Activated CD4-positive, alpha-beta T cell treated with anti-CD3 and anti-CD28 coated beads, Interleukin-2, Interleukin-4, amounts not matched to agents 100 ng/mL and 50 ng/mL, durations not matched to agents 16 hours and 8 hours (primary cell): ENCODE data around the gene SLC6A11.

Experiments used
- DNase-seq: peaks from one replicate; pipeline ENCODE4 v3.0.0-alpha.2; 2020; ENCODE audit warnings: low spot score

The SLC6A11 gene

DNA sequence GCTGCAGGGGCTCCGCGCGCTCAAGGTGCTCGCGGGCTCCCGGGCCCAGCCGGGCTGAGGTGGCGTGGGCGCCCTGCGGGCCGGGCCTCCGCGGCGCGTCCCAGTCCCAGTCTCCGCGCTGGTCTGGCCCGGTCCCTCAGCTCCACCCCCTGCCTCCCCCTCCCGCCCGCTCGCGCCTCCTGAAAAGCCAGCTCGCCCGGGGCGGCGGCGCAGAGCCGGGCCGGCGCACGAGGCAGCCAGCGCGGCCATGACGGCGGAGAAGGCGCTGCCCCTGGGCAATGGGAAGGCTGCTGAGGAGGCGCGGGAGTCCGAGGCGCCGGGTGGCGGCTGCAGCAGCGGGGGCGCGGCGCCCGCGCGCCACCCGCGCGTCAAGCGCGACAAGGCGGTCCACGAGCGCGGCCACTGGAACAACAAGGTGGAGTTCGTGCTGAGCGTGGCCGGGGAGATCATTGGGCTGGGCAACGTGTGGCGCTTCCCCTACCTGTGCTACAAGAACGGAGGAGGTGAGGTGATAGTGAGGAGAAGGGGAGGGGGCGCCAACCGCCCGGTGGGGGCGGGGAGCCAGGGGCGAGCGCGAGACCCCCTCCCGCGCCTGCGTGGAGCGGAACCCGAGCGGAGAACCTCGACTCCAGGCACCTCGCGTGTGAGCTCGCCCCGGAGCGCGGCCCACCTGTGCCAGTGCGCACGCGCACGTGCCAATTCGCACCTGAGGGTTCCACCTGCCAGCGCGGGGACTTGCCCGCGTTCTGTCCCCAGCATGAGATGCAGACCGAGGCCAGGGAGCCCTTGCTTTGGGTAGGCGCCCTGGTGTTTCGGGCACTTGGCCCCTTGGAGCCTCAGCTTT is at the start of gene SLC6A11:
TSS of gene SLC6A11 (plus strand) at position 210 of the 844 bp plus-strand sequence. CDS start at position 248, 38 bp downstream.
- no peak for DNase-seq

DNA sequence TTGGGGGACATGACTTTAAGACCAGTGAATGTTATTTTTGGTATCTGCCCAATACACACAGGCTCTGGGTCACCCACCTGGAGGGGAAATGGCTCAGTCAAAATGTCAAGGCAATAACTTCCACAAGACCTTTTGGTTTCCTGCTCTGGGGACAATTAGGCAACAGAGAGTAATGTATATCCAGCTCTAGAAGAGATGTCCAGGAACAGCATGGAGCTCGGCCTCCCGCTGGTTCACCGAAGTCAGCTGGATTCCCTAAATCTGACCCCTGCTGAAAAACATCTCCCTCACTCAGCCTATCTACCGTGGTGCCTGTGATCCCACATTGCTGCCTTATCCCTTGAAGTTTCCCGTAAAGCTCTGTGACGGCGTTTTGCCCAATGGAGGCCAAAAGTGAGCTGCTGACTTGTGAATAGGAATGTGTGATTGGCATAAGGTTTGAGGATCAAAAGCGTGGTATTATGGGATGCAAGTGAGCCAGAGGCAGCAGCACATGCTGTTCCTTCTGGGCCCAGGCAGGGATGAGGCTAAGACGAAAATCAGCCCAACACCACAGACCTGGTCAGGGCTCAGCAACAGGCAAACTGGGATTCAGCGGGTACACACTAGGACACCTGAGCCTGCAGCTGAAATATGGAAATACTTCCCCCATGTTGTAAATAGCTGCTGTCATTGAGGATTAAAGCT is 47.2 kb upstream of the SLC6A11 start:
- no peak for DNase-seq

DNA sequence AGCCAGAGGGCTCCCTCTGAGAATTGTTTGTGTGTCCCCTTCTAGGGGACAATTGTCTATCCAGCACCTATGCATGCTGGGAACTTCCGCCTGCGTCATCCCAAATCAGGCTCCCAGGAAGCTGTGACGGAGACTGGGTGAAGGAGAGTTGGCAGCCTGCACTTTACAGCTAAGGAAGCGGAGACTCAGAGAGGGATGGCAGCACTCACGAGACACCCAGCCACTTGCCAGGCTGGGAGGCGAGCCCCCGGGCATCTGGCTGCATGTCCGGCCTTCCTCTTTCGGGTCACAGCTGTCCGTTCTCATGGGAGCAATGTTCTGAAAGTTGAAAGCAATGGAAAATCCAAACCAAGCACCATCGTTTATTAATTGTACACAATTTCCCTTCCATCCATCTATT is 45.5 kb upstream of the SLC6A11 start:
- no peak for DNase-seq

DNA sequence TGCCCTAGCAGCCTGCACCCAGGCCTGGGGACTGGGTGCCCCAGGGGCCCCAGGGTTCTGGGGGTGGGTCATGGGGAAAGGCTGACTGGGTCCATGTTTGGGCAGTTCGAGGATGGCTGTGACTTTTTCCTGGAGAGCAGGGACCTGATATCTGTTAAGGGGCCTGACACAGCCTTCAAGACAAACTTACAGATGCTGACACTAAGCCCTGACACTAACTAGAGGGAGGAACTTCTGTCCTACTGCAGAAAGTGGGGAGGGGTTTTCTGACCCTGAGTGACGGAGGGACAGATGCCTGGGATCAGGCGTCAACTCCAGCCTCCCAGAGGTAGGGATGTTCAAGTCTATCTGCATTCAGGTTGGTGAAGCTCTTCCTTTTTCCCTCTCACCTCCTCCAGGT is 45.0 kb upstream of the SLC6A11 start:
- no peak for DNase-seq

DNA sequence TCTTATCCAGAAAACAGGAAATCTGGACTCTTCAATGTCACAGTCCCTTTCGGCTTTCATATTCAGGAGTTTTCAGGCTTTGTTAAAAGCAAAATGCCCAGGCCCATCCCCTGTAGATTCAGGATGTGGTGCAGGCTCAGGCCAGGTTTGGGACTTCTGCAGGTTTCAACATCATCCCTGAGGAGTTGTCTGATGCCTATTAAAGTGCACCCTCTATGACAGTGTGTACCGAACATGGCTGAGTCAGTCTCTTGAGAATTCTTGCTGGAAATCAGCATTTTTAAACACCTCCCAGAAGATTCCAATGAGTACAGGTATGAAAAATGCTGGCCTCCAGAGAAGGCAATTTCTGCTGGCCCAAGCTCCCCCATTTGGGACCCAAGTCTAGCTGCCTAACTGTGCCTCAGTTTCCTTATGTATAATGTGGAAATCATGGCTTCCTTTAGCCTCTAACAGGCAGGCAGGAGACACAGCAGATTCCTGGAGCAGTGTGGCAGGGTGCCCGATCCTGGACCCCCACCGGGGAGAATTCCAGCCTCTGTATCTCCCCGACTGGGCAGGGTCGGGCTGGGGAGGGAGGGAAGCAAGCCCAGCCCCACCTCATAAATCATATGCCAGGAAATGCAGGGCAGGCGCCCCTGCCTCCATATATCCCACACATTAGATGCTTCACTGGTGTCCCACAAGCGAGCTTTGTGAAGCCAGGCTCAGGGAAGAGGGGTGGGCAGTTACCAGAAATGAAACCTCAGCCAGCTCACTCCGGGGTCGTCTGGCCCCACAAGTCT is 44.4 kb upstream of the SLC6A11 start:
- no peak for DNase-seq

- no peak for DNase-seq
These were observed 43.5 kb upstream of the SLC6A11 start for GRCh38 chr3:10772271-10773161.

DNA sequence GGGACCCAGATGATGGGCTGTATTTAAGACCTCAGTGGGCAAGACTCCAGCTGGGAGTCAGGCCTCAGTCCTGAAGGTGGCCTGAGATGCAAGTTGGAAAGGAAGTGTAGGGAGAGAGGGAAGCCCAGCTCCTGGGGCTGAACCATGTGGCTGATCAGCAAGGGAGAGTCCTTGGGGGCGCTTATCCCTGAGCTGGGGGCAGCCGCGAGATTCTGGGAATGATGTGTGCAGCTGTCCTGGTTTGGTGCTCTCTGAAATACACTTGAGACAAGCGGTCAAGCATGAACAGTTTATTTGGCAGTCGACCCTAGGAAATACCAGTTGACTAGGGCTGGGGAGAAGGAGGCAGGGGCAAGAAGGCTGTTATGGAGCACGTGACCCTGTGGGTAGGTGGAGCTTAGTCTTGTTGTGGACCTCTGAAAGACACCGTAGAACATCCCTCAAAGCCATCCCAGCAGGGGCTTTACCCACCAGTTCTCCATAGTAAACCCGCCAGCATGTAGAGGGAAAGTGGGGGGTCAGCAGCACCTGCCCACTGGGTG is 41.8 kb upstream of the SLC6A11 start:
- no peak for DNase-seq

- no peak for DNase-seq
These were observed 41.2 kb upstream of the SLC6A11 start for GRCh38 chr3:10774825-10775224.

GRCh38 chr3:10775259-10775658 is 40.8 kb upstream of the SLC6A11 start:
- DNase-seq, result no peak

DNA sequence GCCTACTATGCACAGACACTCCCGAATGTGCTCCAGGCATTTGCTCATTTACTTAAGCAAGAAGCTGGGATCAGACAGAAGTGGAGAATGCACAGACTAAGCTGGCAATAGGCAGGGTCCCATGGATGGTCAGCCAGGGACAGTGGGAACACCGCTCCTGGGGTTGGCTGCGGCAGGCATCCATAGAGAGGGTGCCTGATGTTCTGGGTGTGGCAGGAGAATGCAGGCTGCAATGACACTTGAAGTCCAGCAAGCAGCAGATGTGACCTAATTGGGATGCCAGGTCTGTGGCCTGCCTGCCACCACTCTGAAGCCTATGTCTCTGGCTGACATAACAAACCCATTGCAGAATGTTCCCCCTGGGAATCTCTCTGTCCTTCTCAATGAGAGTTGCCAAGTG is 40.2 kb upstream of the SLC6A11 start:
- no peak for DNase-seq

- DNase-seq, result no peak
These were observed 38.4 kb upstream of the SLC6A11 start for GRCh38 chr3:10777627-10778026.

- no peak for DNase-seq
These were observed 37.3 kb upstream of the SLC6A11 start for GRCh38 chr3:10778492-10779292.

- no peak for DNase-seq
These were observed 36.7 kb upstream of the SLC6A11 start for GRCh38 chr3:10779293-10779805.

DNA sequence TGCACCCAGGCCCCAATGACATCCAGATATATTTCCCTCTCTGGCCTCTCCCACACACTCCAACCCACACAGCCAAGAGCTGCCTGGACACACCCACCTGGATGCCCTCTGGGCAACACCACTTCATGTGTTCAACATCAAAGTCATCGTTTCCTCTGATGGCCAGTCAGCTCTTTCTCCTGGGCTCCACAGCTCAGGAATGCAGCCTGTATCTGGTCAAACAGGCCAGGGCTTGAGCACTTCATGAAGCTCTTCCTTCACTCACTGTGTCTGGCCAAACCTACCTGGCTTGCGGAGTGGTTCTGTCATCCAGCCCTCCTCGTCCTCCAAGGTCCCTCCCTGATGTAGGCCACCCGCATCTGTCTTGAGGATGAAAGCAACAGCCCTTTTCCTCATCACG is 35.8 kb upstream of the SLC6A11 start:
- DNase-seq, result no peak

- DNase-seq, result no peak
These were observed 35.1 kb upstream of the SLC6A11 start for GRCh38 chr3:10780922-10781321.

DNA sequence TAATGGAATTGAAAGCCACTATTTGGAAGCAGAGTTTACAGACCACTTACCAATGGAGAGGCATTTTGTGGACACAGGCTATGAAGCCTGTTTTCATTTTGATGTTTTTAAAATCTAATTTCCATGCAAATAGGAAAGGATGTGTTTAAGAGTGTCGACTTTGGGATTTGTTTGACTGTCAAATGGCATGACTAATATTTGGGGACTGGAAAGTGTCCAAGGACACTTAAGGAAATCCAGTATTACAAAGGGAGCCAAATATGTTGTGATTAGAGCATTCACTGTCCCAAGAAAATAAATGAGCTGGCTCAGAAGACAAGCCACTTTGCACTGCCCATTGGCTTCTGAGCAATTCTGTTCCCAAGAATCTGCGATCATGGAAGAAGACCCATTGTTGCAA is 34.0 kb upstream of the SLC6A11 start:
- no peak for DNase-seq

GRCh38 chr3:10783360-10784351 is 32.4 kb upstream of the SLC6A11 start:
- peak; percentile 58 for DNase-seq

DNA sequence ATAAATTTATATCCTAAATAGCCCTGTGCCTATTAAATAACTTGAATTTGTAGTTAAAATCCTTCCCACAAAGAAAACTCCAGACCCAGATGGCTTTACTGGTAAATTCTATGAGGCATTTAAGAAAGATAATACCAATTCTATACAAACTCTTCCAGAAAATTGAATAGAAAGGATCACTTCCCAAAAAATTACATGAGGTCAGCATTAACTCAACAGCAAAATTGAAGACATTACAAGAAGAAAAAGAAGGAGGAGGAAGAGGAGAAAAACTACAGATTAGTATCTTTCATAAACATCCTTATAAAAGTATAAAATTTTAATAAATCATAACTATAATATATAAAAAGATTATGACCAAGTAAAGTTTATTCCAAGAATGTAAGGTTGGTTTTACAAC is 29.4 kb upstream of the SLC6A11 start:
- DNase-seq, result no peak

DNA sequence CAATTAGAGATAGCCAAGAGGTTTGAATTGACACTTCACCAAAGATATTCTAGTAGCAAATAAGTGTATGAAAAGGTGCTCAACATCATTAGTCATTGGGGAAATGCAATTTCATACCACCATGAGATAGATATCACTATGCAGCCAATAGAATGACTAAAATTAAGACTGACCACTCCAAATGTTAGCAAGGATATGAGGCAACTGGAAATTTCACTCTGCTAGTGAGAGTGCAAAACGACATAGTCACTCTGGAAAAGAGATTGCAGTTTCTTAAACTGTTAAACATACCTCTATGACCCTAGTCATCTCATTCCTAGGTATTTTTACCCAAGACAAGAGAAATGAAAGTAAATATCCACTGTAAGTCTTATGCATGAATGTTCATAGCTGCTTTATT is 27.6 kb upstream of the SLC6A11 start:
- DNase-seq, result no peak
